ENCODE results near the gene HMGN4. TPM values are rescaled to one million over a fixed set of nuclear protein-coding genes. Genes with fewer than 3 reads are reported as not detected.
"Not testable (repeated sequence)": the region's sequence is repeated elsewhere in the genome, so short reads cannot be mapped to it uniquely, and the experiment has no call there.

HMGN4 gene
- total RNA-seq, 2 donors from 2014 or later, result 79.8 to 91.9 TPM

- Mint-ChIP-seq H3K36me3 (no peaks in the 10 kb centered on the region), H3K9me3 (no peaks in the 10 kb centered on the region), H3K4me1 (ENCODE audit: low read depth in 2 of 2) (peaks cover 28 to 29% of the 10 kb centered on the region in 2 donors)
Measured at GRCh38 chr6:26531897-26532296, 6.3 kb upstream of the HMGN4 start.

GRCh38 chr6:26532699-26533531 is 5.3 kb upstream of the HMGN4 start:
- Mint-ChIP-seq H3K36me3 (no peaks in the 10 kb centered on the region), H3K4me3 (peak overlapping the region; percentile 99), H3K27ac (peak overlapping the region; percentile 95 to 99), H3K9me3 (no peaks in the 10 kb centered on the region), H3K4me1 (ENCODE audit: low read depth in 2 of 2) (peaks cover 38 to 39% of the 10 kb centered on the region in 2 donors), H3K27me3 (no peaks in the 10 kb centered on the region)
- DNase-seq (ENCODE audit: low spot score), result peak; percentile 89
- ATAC-seq, result peak; percentile 66 to 77

More at GRCh38 chr6:26531897-26532296, 6.3 kb upstream of the HMGN4 start:
- DNase-seq (ENCODE audit: low spot score) (no peak), ATAC-seq (no peak)
- Mint-ChIP-seq H3K4me3 (peak overlapping the region; percentile 99), H3K27ac (peak overlapping the region; percentile 95 to 99), H3K27me3 (no peaks in the 10 kb centered on the region)

- Mint-ChIP-seq H3K27me3 (no peaks in the 10 kb centered on the region), H3K27ac (peak overlapping the region; percentile 95 to 99), H3K9me3 (no peaks in the 10 kb centered on the region), H3K36me3 (no peaks in the 10 kb centered on the region), H3K4me1 (ENCODE audit: low read depth in 2 of 2) (peaks cover 42% of the 10 kb centered on the region in 2 donors), H3K4me3 (peak overlapping the region; percentile 99)
- DNase-seq (ENCODE audit: low spot score) (no peak), ATAC-seq (no peak)
Measured at GRCh38 chr6:26533532-26533931, 4.6 kb upstream of the HMGN4 start.

GRCh38 chr6:26534681-26535465 is 3.3 kb upstream of the HMGN4 start:
- Mint-ChIP-seq H3K36me3 (peaks cover 1% of the 10 kb centered on the region), H3K27ac (no peak overlapping the region), H3K27me3 (no peaks in the 10 kb centered on the region), H3K9me3 (no peaks in the 10 kb centered on the region), H3K4me1 (ENCODE audit: low read depth in 2 of 2) (peaks cover 51 to 52% of the 10 kb centered on the region in 2 donors), H3K4me3 (no peak overlapping the region)
- ATAC-seq (no peak), DNase-seq (ENCODE audit: low spot score) (no peak)

GRCh38 chr6:26536571-26537159 is 1.5 kb upstream of the HMGN4 start:
- Mint-ChIP-seq H3K4me1 (ENCODE audit: low read depth in 2 of 2) (peaks cover 54 to 65% of the 10 kb centered on the region in 2 donors), H3K27ac (peak overlapping the region; percentile 94 to 97), H3K4me3 (peak overlapping the region; percentile 92), H3K27me3 (no peaks in the 10 kb centered on the region), H3K9me3 (no peaks in the 10 kb centered on the region), H3K36me3 (peaks cover 6% of the 10 kb centered on the region)
- DNase-seq (ENCODE audit: low spot score) (no peak), ATAC-seq (peak in 1 of 2 donors; percentile 5)

GRCh38 chr6:26537160-26537845 is 863 bp upstream of the HMGN4 start:
- peak overlapping the region; percentile 92 for H3K4me3 Mint-ChIP-seq
- H3K9me3 Mint-ChIP-seq, result no peaks in the 10 kb centered on the region
- H3K27ac Mint-ChIP-seq, result peak overlapping the region; percentile 94 to 97
- peak; percentile 90 for DNase-seq (ENCODE audit: low spot score)
- H3K36me3 Mint-ChIP-seq, result peaks cover 6% of the 10 kb centered on the region
- no peaks in the 10 kb centered on the region for H3K27me3 Mint-ChIP-seq
- peaks cover 50 to 62% of the 10 kb centered on the region in 2 donors for H3K4me1 Mint-ChIP-seq (ENCODE audit: low read depth in 2 of 2)
- peak; percentile 79 to 82 for ATAC-seq

GRCh38 chr6:26538572-26538902 is 371 bp downstream of the HMGN4 start:
- peaks cover 16% of the 10 kb centered on the region for H3K36me3 Mint-ChIP-seq
- no peak for ATAC-seq
- no peaks in the 10 kb centered on the region for H3K27me3 Mint-ChIP-seq
- peaks cover 40 to 58% of the 10 kb centered on the region in 2 donors for H3K4me1 Mint-ChIP-seq (ENCODE audit: low read depth in 2 of 2)
- peak overlapping the region; percentile 94 to 97 for H3K27ac Mint-ChIP-seq
- no peaks in the 10 kb centered on the region for H3K9me3 Mint-ChIP-seq
- peak overlapping the region; percentile 92 for H3K4me3 Mint-ChIP-seq
- DNase-seq (ENCODE audit: low spot score), result no peak

GRCh38 chr6:26539071-26539615 is 977 bp downstream of the HMGN4 start:
- Mint-ChIP-seq H3K4me1 (ENCODE audit: low read depth in 2 of 2) (peaks cover 41 to 54% of the 10 kb centered on the region in 2 donors), H3K9me3 (no peaks in the 10 kb centered on the region), H3K27ac (peak overlapping the region; percentile 94 to 97), H3K27me3 (no peaks in the 10 kb centered on the region), H3K36me3 (peaks cover 17% of the 10 kb centered on the region), H3K4me3 (peak overlapping the region; percentile 92)
- DNase-seq (ENCODE audit: low spot score) (no peak), ATAC-seq (no peak)

- H3K27ac Mint-ChIP-seq, result no peak overlapping the region
- no peaks in the 10 kb centered on the region for H3K9me3 Mint-ChIP-seq
- peaks cover 31% of the 10 kb centered on the region for H3K36me3 Mint-ChIP-seq
- H3K27me3 Mint-ChIP-seq, result no peaks in the 10 kb centered on the region
- H3K4me3 Mint-ChIP-seq, result peak overlapping the region; percentile 12
- ATAC-seq, result no peak
- DNase-seq (ENCODE audit: low spot score), result no peak
- H3K4me1 Mint-ChIP-seq (ENCODE audit: low read depth in 2 of 2), result peaks cover 41 to 50% of the 10 kb centered on the region in 2 donors
Measured at GRCh38 chr6:26541579-26541978, 3.4 kb downstream of the HMGN4 start.

- ATAC-seq (no peak), DNase-seq (ENCODE audit: low spot score) (no peak)
- H3K4me3 Mint-ChIP-seq, result no peak overlapping the region
- peaks cover 35% of the 10 kb centered on the region for H3K36me3 Mint-ChIP-seq
- peak overlapping the region in 1 of 2 donors; percentile 61 for H3K27ac Mint-ChIP-seq
- no peaks in the 10 kb centered on the region for H3K9me3 Mint-ChIP-seq
- no peaks in the 10 kb centered on the region for H3K27me3 Mint-ChIP-seq
- H3K4me1 Mint-ChIP-seq (ENCODE audit: low read depth in 2 of 2), result peaks cover 22 to 31% of the 10 kb centered on the region in 2 donors
Measured at GRCh38 chr6:26543953-26544352, 5.8 kb downstream of the HMGN4 start.

GRCh38 chr6:26544473-26544872 is 6.3 kb downstream of the HMGN4 start:
- no peaks in the 10 kb centered on the region for H3K9me3 Mint-ChIP-seq
- H3K4me3 Mint-ChIP-seq, result no peak overlapping the region
- H3K27me3 Mint-ChIP-seq, result no peaks in the 10 kb centered on the region
- H3K36me3 Mint-ChIP-seq, result peaks cover 35% of the 10 kb centered on the region
- peaks cover 18 to 26% of the 10 kb centered on the region in 2 donors for H3K4me1 Mint-ChIP-seq (ENCODE audit: low read depth in 2 of 2)
- DNase-seq (ENCODE audit: low spot score), result no peak
- no peak for ATAC-seq
- H3K27ac Mint-ChIP-seq, result peak overlapping the region in 1 of 2 donors; percentile 61

GRCh38 chr6:26545627-26546026 is 7.5 kb downstream of the HMGN4 start:
- DNase-seq (ENCODE audit: low spot score) (no peak), ATAC-seq (no peak)
- Mint-ChIP-seq H3K27ac (no peak overlapping the region), H3K9me3 (no peaks in the 10 kb centered on the region), H3K36me3 (peaks cover 29% of the 10 kb centered on the region), H3K27me3 (no peaks in the 10 kb centered on the region), H3K4me1 (ENCODE audit: low read depth in 2 of 2) (peaks cover 12 to 17% of the 10 kb centered on the region in 2 donors), H3K4me3 (no peak overlapping the region)

GRCh38 chr6:26547363-26547762 is 9.2 kb downstream of the HMGN4 start:
- not testable (repeated sequence) for DNase-seq (ENCODE audit: low spot score); H3K9me3 Mint-ChIP-seq; H3K4me1 Mint-ChIP-seq (ENCODE audit: low read depth in 2 of 2); H3K27me3 Mint-ChIP-seq; ATAC-seq; H3K4me3 Mint-ChIP-seq; H3K27ac Mint-ChIP-seq
- H3K36me3 Mint-ChIP-seq, result peaks cover 28% of the 10 kb centered on the region
